ENCODE measurements around the gene RABEPK. TPM values are rescaled to one million over a fixed set of nuclear protein-coding genes. Genes with fewer than 3 reads are reported as not detected.

The RABEPK gene, protein sequence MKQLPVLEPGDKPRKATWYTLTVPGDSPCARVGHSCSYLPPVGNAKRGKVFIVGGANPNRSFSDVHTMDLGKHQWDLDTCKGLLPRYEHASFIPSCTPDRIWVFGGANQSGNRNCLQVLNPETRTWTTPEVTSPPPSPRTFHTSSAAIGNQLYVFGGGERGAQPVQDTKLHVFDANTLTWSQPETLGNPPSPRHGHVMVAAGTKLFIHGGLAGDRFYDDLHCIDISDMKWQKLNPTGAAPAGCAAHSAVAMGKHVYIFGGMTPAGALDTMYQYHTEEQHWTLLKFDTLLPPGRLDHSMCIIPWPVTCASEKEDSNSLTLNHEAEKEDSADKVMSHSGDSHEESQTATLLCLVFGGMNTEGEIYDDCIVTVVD
- 32.1 and 35.3 TPM in 2 replicates for total RNA-seq

DNA sequence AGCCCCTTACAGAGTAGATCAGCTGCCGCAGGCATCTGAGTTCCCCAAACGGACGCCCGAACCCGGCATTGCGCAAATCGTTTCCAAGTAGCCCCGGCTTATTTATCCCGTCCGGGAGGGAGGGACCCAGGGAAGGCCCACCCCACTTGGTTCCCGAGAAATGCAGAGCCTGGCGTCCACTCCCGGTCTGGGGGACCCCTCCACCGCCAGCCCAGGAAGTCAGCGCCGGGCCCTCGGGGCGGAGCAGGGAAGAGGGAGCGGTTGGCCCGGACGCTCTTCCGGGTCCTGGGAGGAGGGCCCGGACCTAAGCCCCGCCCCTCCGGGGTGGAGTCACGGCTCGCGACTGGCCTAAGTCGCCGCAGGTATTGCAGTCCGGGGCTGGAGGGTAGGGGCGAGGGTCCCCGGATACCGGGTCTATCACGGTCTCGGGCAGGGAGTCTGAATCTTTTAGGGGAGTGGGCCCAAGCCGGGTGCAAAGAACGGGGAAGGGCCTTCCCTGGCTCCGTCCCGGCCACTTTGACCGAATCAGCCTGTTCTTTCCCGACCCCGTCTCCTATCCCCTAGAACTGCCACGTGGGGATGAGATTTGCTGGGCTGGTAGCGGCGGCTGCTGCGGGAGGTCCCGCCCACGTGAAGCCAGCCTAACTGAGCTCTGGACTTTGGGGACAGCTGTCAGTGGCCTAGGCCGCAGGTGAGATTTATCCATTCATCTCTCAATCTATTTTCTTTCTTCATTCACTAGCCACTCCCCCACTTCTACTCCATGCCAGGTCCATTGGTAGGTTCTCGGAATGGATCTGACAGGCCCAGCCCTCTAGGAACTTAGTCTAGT is at the start of gene RABEPK:
Gene RABEPK (plus strand): TSS at position 327 of the 832 bp plus-strand sequence. CDS start 2,472 bp downstream, outside the sequence.

DNA sequence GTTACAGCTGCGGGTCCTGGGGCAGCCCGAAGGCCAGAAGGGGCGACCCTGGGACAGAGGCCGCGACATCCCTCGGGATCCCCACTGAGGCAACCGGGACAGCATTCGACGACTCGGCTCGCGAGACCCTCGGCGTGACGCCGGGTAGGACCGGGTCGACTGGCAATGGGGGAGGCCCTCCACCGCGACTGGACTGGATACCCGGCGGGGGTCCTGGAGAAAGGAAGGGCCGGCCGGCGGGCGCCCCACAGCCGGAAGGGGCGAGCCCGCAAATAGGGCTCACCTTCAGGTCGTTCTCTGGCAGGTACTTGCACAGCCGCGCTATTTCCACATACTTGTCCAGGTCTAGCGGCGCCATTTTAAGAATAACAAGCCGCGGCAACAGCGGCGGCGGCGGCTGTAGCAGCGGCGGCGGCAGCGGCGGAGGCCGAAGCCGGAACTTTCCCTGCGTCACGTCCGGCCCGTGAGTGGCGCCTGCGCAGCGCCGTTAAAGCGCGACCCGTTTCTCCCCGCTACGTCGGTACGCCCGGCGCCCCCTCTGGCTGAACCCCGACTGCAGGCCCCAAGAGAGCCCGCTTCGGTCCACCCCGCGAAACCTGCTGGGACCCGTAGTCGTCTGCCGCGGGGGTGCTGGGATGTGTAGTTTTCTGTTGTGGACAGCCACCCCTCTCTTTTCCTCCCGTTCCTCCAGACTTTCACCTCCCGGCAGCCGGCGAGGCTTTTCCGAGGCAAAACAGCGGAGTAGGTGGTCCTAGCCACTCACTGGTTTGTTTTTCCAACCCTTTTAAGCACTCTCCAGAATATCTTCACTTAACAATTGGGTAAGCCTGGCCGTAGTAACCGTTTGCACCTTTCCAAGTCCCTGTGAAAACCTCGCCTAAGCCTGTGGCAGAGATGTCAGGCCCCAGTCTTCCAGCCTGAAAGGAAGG is 10.7 kb upstream of the RABEPK start, which contains the start of gene PPP6C:
Gene PPP6C (minus strand): TSS at position 443 of the 929 bp plus-strand sequence. CDS start 85 bp downstream, at position 358.

DNA sequence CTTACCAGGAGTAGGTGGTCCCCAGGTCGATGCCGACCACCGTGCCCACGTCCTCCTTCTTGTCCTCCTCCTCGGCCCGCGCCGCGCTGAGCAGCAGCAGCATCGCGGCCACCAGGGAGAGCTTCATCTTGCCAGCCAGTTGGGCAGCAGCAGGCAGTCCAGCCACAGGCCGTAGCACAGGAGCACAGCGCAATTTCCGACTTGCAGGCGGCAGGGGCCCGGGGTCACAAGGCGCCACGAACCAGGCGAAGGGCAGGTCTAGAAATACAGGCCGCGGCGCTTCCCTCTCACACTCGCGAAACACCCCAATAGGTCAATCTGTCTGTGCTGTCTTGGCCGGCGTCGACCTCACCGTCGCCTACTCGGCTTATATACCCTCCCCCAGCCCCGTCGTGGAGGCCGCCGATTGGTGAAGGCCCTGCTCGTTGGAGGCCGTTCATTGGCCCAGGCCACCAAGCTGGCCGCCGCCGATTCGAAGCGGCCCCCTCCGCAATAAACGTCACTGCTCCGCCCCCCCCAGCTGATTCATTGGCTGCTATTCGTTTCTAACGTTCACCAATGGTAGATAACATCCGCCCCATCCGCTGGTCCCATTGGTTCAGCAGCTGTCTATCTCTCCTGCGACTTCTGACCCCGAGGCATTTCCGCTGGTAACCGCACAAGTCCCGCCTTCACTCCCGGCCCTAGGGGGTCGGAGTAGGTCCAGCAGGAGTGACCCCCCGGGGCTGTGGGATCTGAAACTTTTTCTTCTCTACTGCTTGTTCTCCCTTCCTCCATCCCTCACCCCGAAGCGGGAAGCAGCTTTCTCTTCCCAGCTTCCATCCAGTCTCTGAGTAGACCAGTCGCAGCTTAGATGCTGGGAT is 40.9 kb downstream of the RABEPK start, which contains the start of gene HSPA5:
Gene HSPA5 (minus strand): TSS at position 344 of the 863 bp plus-strand sequence. CDS start 217 bp downstream, at position 127.

DNA sequence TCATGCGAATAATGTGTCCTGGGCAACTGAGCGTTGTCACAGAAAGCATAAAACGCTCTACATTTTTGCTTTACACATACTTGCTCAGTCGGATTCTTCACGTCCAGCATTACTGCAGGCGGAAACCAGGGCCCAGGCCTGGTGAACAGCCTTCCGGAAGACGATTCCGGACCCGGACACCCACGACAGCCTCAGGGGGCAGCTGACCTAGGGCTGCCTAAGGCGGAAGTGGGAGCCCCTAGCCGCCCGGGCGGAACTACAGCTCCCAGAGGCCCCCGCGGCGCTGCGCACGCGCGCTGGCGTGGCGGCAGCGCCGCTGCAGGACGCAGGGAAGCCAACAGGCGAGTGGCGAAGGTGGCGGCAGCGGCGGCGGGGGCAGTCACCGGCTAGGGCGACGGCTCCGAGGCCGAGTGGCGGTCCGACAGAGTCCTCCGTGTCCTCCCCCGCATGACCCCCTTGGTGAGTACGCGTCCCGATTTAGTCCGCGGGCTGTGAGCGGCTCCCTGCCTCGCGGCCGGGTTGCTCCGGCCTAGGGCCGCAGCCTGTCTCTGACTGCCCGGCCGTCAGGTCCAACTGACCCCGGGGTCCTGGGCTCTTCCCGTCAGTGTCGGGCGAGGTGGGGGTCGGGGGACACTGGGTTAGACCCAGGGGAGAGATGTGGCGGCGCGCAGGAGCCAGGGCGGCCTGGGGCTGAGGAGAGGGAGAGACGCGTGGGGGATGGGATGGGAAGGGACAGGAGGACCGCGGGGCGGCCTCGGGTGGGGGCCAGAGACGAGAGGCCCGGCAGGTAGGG is 61.4 kb downstream of the RABEPK start, which contains the start of gene GAPVD1:
Gene GAPVD1 (plus strand): TSS at position 326 of the 793 bp plus-strand sequence. CDS start 37,096 bp downstream, outside the sequence.

Other genes with a start within 250 kb of the RABEPK start
- gene SCAI, start 57.0 kb upstream of the RABEPK start, total RNA-seq, result 13.3 and 22.6 TPM in 2 replicates
- 8.3 and 9.4 TPM in 2 replicates for gene PPP6C, start 10.7 kb upstream of the RABEPK start, total RNA-seq
- gene HSPA5, start 40.8 kb downstream of the RABEPK start, total RNA-seq, result 406 and 1,094 TPM in 2 replicates
- gene GAPVD1, start 61.3 kb downstream of the RABEPK start, total RNA-seq, result 53.5 and 63.9 TPM in 2 replicates

All from uterine smooth muscle cell (primary cell).